Activated CD4-positive, alpha-beta T cell treated with anti-CD3 and anti-CD28 coated beads, Interleukin-2, Interleukin-6, amounts not matched to agents 100 ng/mL and 50 ng/mL, durations not matched to agents 16 hours and 8 hours (primary cell): ENCODE data around the gene POFUT2.
A peak's percentile ranks its signal among the peaks of the same experiment; 100 is the strongest.

Experiments used
- DNase-seq: peaks from one replicate; pipeline ENCODE4 v3.0.0-alpha.2; 2020

The POFUT2 gene

GRCh38 chr21:45287438-45288391, at the start of gene POFUT2:
POFUT2 (minus strand) TSS chr21:45287895; CDS start chr21:45287871, 24 bp downstream.
- peak; percentile 99 for DNase-seq

- DNase-seq: no peak
These were observed 49.2 kb upstream of the POFUT2 start for GRCh38 chr21:45336870-45337269.

- no peak for DNase-seq
These were observed 48.8 kb upstream of the POFUT2 start for GRCh38 chr21:45336535-45336810.

- no peak for DNase-seq
These were observed 48.3 kb upstream of the POFUT2 start for GRCh38 chr21:45335761-45336534.

- DNase-seq: no peak
These were observed 47.6 kb upstream of the POFUT2 start for GRCh38 chr21:45335151-45335760.

GRCh38 chr21:45334591-45335081, 46.9 kb upstream of the POFUT2 start:
- no peak for DNase-seq

- no peak for DNase-seq
These were observed 46.4 kb upstream of the POFUT2 start for GRCh38 chr21:45334134-45334533.

- no peak for DNase-seq
These were observed 46.0 kb upstream of the POFUT2 start for GRCh38 chr21:45333583-45334121.

- DNase-seq: no peak
These were observed 45.4 kb upstream of the POFUT2 start for GRCh38 chr21:45332981-45333582.

- DNase-seq: no peak
These were observed 44.7 kb upstream of the POFUT2 start for GRCh38 chr21:45332415-45332814.

GRCh38 chr21:45331531-45332147, 43.9 kb upstream of the POFUT2 start:
- no peak for DNase-seq

GRCh38 chr21:45330851-45331261, 43.2 kb upstream of the POFUT2 start:
- no peak for DNase-seq

- no peak for DNase-seq
These were observed 42.5 kb upstream of the POFUT2 start for GRCh38 chr21:45330075-45330781.

- no peak for DNase-seq
These were observed 41.8 kb upstream of the POFUT2 start for GRCh38 chr21:45329261-45330074.

GRCh38 chr21:45328198-45329091, 40.8 kb upstream of the POFUT2 start:
- DNase-seq: no peak

GRCh38 chr21:45327441-45328197, 39.9 kb upstream of the POFUT2 start:
- DNase-seq: no peak

GRCh38 chr21:45326891-45327440, 39.3 kb upstream of the POFUT2 start:
- no peak for DNase-seq

GRCh38 chr21:45326169-45326851, 38.6 kb upstream of the POFUT2 start:
- no peak for DNase-seq
